ENCODE measurements around the gene SENP1. TPM values are rescaled to one million over a fixed set of nuclear protein-coding genes. Genes with fewer than 3 reads are reported as not detected.
"Not testable (repeated sequence)": the region's sequence is repeated elsewhere in the genome, so short reads cannot be mapped to it uniquely, and the experiment has no call there.

Gene SENP1
- total and polyA plus RNA-seq, 5 donors from 2014 or later, result 10.7 to 25.1 (median 12.9) TPM

DNA sequence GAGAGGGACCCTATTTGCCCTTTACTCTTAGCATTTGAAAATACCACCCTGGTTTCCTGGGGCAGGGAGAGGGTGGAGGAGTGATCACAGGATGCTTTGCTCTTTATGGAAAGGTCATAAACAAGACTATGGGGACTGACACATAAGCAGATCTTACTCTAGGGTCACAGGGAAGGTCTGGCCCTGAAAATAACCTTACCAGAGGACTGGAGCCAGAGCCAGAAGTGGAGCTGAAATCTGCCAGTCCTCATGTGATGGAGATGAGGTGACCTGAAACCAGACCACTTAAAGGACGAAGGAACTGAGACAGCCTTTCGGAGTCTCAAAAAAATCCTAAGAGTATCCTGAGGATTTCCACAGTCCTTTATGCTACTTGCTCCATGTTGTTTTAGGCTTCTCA is 25.6 kb upstream of the SENP1 start:
- DNase-seq, result no peak
- H3K4me3 Mint-ChIP-seq, result no peak overlapping the region
- no peak overlapping the region for H3K27ac Mint-ChIP-seq
- H3K27me3 Mint-ChIP-seq, result no peaks in the 10 kb centered on the region
- H3K4me1 Mint-ChIP-seq, result no peaks in the 10 kb centered on the region
- no peak for ATAC-seq (ENCODE audit: low read depth in 2 of 2)
- no peaks in the 10 kb centered on the region for H3K27me3 ChIP-seq (ENCODE audit: control insufficient read depth, insufficient read depth, low read length)
- H3K9me3 Mint-ChIP-seq, result no peaks in the 10 kb centered on the region
- no peaks in the 10 kb centered on the region for H3K4me1 ChIP-seq (ENCODE audit: control insufficient read depth, insufficient read depth, low read length, poor library complexity, severe bottlenecking)
- H3K36me3 Mint-ChIP-seq, result peaks cover 29% of the 10 kb centered on the region
- no peak overlapping the region for H3K27ac ChIP-seq (ENCODE audit: insufficient read depth, low read length, poor library complexity, severe bottlenecking)
- peaks cover 23% of the 10 kb centered on the region for H3K36me3 ChIP-seq (ENCODE audit: control insufficient read depth, insufficient read depth, low read length)
- H3K4me3 ChIP-seq (ENCODE audit: low read depth, low read length), result no peak overlapping the region
- H3K9me3 ChIP-seq (ENCODE audit: control insufficient read depth in 2 of 2, low read length in 2 of 2), result no peaks in the 10 kb centered on the region

DNA sequence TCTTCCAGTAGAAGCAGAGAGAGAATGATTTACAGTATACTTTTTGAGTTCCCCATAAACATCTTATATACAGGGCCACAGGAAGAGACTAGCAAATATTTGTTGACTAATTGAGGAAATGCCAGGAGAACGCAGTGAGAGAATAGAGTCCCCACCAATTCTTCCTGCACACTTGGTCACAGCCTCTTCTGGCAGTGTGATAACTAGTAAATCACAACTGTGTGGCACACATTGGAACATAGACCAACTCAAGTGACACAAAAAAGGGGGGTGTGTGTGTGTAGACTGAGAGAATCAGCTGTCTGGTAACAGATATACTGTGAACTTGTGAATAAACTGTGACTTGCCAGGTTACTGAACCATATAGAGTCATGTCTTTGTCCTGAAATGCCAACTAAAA is 23.5 kb upstream of the SENP1 start:
- H3K27me3 ChIP-seq (ENCODE audit: control insufficient read depth, insufficient read depth, low read length), result no peaks in the 10 kb centered on the region
- peaks cover 19% of the 10 kb centered on the region for H3K36me3 ChIP-seq (ENCODE audit: control insufficient read depth, insufficient read depth, low read length)
- DNase-seq (no peak), ATAC-seq (ENCODE audit: low read depth in 2 of 2) (no peak)
- H3K27ac Mint-ChIP-seq, result peak overlapping the region in 1 of 3 donors; percentile 54
- H3K4me3 ChIP-seq (ENCODE audit: low read depth, low read length), result no peak overlapping the region
- peaks cover 24% of the 10 kb centered on the region for H3K36me3 Mint-ChIP-seq
- no peaks in the 10 kb centered on the region for H3K9me3 ChIP-seq (ENCODE audit: control insufficient read depth in 2 of 2, low read length in 2 of 2)
- no peaks in the 10 kb centered on the region for H3K27me3 Mint-ChIP-seq
- no peaks in the 10 kb centered on the region for H3K4me1 ChIP-seq (ENCODE audit: control insufficient read depth, insufficient read depth, low read length, poor library complexity, severe bottlenecking)
- no peak overlapping the region for H3K4me3 Mint-ChIP-seq
- H3K27ac ChIP-seq (ENCODE audit: insufficient read depth, low read length, poor library complexity, severe bottlenecking), result no peak overlapping the region
- H3K4me1 Mint-ChIP-seq, result peaks cover 0 to 3% (median 0%) of the 10 kb centered on the region in 4 donors
- H3K9me3 Mint-ChIP-seq, result no peaks in the 10 kb centered on the region

DNA sequence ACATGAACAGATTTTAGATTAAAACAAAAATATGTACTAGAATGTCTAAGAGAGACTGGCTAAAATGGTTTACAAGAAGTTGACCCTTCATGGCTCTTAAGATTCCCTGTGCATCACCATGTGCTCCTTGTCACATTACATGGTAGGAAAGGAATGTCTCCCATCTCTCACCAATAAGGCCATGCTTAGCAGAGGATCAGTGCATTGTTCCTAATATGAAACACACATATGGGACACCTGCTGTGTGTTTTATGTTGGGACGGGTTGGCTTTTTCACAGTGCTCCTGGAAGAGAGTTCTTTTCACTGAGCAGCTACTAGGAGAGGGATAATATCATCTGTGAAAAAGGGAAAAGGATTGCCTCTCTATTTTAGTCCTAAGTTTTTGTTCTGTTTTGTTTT is 22.9 kb upstream of the SENP1 start:
- no peaks in the 10 kb centered on the region for H3K9me3 ChIP-seq (ENCODE audit: control insufficient read depth in 2 of 2, low read length in 2 of 2)
- H3K27me3 ChIP-seq (ENCODE audit: control insufficient read depth, insufficient read depth, low read length), result no peaks in the 10 kb centered on the region
- Mint-ChIP-seq H3K4me3 (no peak overlapping the region), H3K9me3 (no peaks in the 10 kb centered on the region), H3K4me1 (peaks cover 0 to 5% (median 0%) of the 10 kb centered on the region in 4 donors), H3K27me3 (no peaks in the 10 kb centered on the region), H3K27ac (no peak overlapping the region), H3K36me3 (peaks cover 24% of the 10 kb centered on the region)
- peaks cover 18% of the 10 kb centered on the region for H3K36me3 ChIP-seq (ENCODE audit: control insufficient read depth, insufficient read depth, low read length)
- ATAC-seq (ENCODE audit: low read depth in 2 of 2), result no peak
- no peak for DNase-seq
- no peaks in the 10 kb centered on the region for H3K4me1 ChIP-seq (ENCODE audit: control insufficient read depth, insufficient read depth, low read length, poor library complexity, severe bottlenecking)
- H3K4me3 ChIP-seq (ENCODE audit: low read depth, low read length), result no peak overlapping the region
- H3K27ac ChIP-seq (ENCODE audit: insufficient read depth, low read length, poor library complexity, severe bottlenecking), result no peak overlapping the region

DNA sequence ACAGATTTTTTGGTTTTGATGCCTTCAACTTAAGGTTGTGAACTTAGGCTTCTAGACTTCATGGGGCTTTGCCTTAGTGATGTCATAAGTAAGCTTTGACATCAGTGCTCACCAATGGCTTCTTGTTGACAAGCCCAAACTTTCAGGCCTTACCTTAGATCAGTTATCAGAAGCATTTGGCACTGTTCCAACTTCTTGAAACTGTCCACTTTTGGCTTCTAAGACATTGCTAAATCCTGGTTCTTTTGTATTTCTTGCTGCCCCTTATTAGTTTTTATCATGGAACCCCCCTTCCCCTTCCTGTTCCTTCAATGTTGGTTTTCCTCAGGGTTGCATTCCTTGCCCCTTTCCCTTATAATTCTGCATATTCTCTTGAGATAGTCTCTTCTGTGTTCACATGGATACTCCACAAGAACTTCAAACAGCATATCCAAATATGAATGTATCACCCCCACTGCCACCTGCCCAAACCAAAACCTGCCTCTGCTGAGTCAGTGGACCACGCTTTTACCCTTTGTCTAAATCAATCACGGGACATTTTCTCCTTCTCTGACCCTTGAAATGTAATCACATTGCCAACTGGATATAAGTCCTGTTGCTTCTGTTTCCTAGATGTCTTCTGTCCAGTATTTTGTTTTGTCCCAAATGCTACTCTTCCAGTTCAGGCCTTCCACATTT is 21.2 kb upstream of the SENP1 start:
- peaks cover 10% of the 10 kb centered on the region for H3K36me3 ChIP-seq (ENCODE audit: control insufficient read depth, insufficient read depth, low read length)
- no peak overlapping the region for H3K4me3 ChIP-seq (ENCODE audit: low read depth, low read length)
- no peaks in the 10 kb centered on the region for H3K27me3 Mint-ChIP-seq
- H3K27ac Mint-ChIP-seq, result peak overlapping the region in 1 of 3 donors; percentile 27
- H3K4me3 Mint-ChIP-seq, result no peak overlapping the region
- H3K4me1 ChIP-seq (ENCODE audit: control insufficient read depth, insufficient read depth, low read length, poor library complexity, severe bottlenecking), result no peaks in the 10 kb centered on the region
- no peaks in the 10 kb centered on the region for H3K9me3 ChIP-seq (ENCODE audit: control insufficient read depth in 2 of 2, low read length in 2 of 2)
- H3K9me3 Mint-ChIP-seq, result no peaks in the 10 kb centered on the region
- H3K4me1 Mint-ChIP-seq, result peaks cover 0 to 5% (median 0%) of the 10 kb centered on the region in 4 donors
- H3K27me3 ChIP-seq (ENCODE audit: control insufficient read depth, insufficient read depth, low read length), result no peaks in the 10 kb centered on the region
- ATAC-seq (ENCODE audit: low read depth in 2 of 2), result no peak
- no peak overlapping the region for H3K27ac ChIP-seq (ENCODE audit: insufficient read depth, low read length, poor library complexity, severe bottlenecking)
- H3K36me3 Mint-ChIP-seq, result peaks cover 25% of the 10 kb centered on the region
- DNase-seq, result no peak

DNA sequence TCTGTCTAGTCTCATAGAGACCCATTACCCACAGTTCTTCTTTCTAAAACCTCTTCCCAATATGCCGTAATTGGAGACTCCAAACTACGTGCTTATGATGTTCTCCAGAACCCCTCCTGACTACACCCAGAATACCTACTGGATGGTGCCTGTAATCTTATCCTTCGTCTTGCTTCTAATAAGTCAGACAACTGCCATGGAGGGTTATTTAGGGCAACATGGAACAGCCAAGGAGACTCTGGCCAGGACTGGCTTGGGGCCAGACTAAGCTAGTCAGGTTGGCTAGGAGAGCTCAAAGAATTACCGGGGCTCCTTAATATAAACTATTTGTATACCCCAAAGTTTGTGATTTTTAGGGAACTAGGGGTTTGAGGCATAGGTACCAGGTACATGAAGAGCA is 20.1 kb upstream of the SENP1 start:
- Mint-ChIP-seq H3K27me3 (no peaks in the 10 kb centered on the region), H3K36me3 (peaks cover 25% of the 10 kb centered on the region), H3K9me3 (no peaks in the 10 kb centered on the region), H3K4me1 (peaks cover 0 to 7% (median 4%) of the 10 kb centered on the region in 4 donors), H3K4me3 (no peak overlapping the region), H3K27ac (no peak overlapping the region)
- Histone ChIP-seq H3K36me3 (ENCODE audit: control insufficient read depth, insufficient read depth, low read length) (peaks cover 7% of the 10 kb centered on the region), H3K9me3 (ENCODE audit: control insufficient read depth in 2 of 2, low read length in 2 of 2) (no peaks in the 10 kb centered on the region), H3K27ac (ENCODE audit: insufficient read depth, low read length, poor library complexity, severe bottlenecking) (no peak overlapping the region), H3K4me3 (ENCODE audit: low read depth, low read length) (no peak overlapping the region), H3K4me1 (ENCODE audit: control insufficient read depth, insufficient read depth, low read length, poor library complexity, severe bottlenecking) (no peaks in the 10 kb centered on the region), H3K27me3 (ENCODE audit: control insufficient read depth, insufficient read depth, low read length) (no peaks in the 10 kb centered on the region)
- DNase-seq (no peak), ATAC-seq (ENCODE audit: low read depth in 2 of 2) (no peak)

DNA sequence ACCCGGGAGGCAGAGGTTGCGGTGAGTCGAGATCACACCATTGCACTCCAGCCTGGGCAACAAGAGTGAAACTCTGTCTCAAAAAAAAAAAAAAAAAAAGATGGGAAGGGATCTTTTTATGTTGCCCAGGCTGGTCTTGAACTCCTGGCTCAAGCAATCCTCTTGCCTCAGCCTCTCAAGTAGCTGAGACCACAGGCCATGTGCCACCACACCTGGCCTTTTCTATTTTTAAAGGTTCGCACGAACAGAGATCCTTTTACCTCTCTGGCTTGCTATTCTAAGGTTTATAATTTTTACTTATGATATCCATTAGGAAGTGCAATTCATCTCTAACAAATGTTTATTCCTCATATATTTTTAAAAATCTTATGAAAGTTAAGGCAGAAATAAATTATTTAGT is 19.7 kb upstream of the SENP1 start:
- not testable (repeated sequence) for H3K27ac ChIP-seq (ENCODE audit: insufficient read depth, low read length, poor library complexity, severe bottlenecking); H3K36me3 ChIP-seq (ENCODE audit: control insufficient read depth, insufficient read depth, low read length); H3K27ac Mint-ChIP-seq; H3K4me3 ChIP-seq (ENCODE audit: low read depth, low read length); H3K27me3 Mint-ChIP-seq; DNase-seq; H3K4me1 Mint-ChIP-seq; ATAC-seq (ENCODE audit: low read depth in 2 of 2); H3K9me3 ChIP-seq (ENCODE audit: control insufficient read depth in 2 of 2, low read length in 2 of 2); H3K4me1 ChIP-seq (ENCODE audit: control insufficient read depth, insufficient read depth, low read length, poor library complexity, severe bottlenecking); H3K9me3 Mint-ChIP-seq; H3K27me3 ChIP-seq (ENCODE audit: control insufficient read depth, insufficient read depth, low read length); H3K4me3 Mint-ChIP-seq
- H3K36me3 Mint-ChIP-seq, result peaks cover 25% of the 10 kb centered on the region

DNA sequence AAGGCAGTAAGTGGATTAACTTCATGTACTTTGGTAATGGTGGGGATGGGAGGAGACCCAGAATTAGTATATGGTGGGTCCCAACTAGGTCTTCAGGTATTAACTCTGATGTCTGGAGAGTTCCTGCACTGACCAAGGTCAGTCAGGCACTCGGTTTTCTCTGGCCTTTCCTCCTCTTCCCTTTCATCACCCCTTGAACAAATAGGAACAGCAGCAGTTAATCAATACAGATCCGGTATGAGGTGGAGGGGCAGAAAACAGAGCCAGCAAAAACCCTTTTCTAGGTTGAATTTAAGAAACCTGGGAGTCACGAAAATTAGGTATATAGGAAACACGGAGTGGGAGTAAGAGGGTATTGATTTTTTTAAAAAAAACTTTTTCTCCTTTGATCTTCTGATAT is 17.3 kb upstream of the SENP1 start:
- H3K4me1 Mint-ChIP-seq, result peaks cover 18 to 28% (median 20%) of the 10 kb centered on the region in 4 donors
- DNase-seq (no peak), ATAC-seq (ENCODE audit: low read depth in 2 of 2) (no peak)
- H3K4me3 Mint-ChIP-seq, result no peak overlapping the region
- Histone ChIP-seq H3K4me3 (ENCODE audit: low read depth, low read length) (no peak overlapping the region), H3K9me3 (ENCODE audit: control insufficient read depth in 2 of 2, low read length in 2 of 2) (no peaks in the 10 kb centered on the region), H3K27ac (ENCODE audit: insufficient read depth, low read length, poor library complexity, severe bottlenecking) (no peak overlapping the region), H3K4me1 (ENCODE audit: control insufficient read depth, insufficient read depth, low read length, poor library complexity, severe bottlenecking) (peaks cover 9% of the 10 kb centered on the region), H3K27me3 (ENCODE audit: control insufficient read depth, insufficient read depth, low read length) (no peaks in the 10 kb centered on the region), H3K36me3 (ENCODE audit: control insufficient read depth, insufficient read depth, low read length) (peaks cover 5% of the 10 kb centered on the region)
- H3K27me3 Mint-ChIP-seq, result peaks cover 6% of the 10 kb centered on the region
- no peak overlapping the region for H3K27ac Mint-ChIP-seq
- H3K9me3 Mint-ChIP-seq, result no peaks in the 10 kb centered on the region
- peaks cover 21% of the 10 kb centered on the region for H3K36me3 Mint-ChIP-seq

All from CD4-positive, CD25-positive, alpha-beta regulatory T cell (primary cell).